GM19328 (cell line): ENCODE results near the gene CMC2.
A peak's percentile ranks its signal among the peaks of the same experiment; 100 is the strongest.

Experiments
- ATAC-seq: cut with Tn5 transposase; IDR thresholded peaks from one replicate; pipeline ENCODE4 v1.9.1; 2021; ENCODE audit warnings: mild to moderate bottlenecking, moderate library complexity; ENCODE audit not compliant: unreplicated experiment

CMC2 gene

DNA sequence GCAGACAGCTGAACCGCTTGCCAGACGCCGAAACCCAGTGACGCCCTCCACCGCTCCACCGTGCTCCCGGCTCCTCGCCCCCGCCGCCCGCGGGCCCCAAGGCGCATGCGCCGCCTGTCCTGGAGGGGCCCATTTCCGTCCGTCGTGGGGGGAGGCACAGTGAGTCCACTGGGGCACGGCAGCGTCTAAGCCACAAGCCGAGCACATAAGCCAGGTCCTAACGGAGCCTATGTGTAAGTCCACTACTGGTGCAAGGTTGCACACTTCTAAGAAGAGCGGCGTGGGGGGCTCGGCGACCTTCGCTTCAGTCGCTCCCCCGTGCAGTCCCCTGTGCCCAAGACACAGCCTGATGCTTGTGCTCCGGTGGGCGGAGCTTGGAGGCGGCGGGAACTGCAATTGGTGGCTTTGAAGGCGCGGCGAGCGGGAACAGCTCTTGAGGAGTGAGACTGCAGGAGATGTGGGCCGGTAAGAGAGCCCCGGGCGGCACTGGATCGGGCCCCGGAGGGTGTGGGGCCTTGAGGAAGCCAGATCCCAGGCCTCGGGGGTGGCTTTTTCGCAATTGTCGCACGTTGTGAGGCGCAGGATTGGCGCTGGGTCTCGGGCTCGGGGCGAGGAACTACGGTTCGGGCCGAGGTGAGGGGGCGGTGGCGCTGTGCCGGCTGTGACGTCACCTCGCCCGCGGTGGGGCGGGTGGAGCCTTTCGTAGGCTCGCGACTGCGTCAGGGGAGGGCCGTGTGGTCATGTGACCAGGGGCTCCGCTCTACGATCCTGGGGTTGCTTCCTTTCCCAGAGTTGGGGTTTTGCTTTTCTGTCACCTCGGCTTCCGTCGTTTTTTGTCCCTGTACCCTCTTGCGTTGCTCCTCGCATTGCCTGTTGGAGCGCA, at the start of gene CMC2, which contains the start of gene CENPN:
TSS of gene CMC2 (minus strand) at position 73 of the 883 bp plus-strand sequence. CDS start 9,491 bp downstream, outside the sequence.
TSS of gene CENPN (plus strand) at position 402 of the 883 bp plus-strand sequence. CDS start 4,726 bp downstream, outside the sequence.
- peak; percentile 79 for ATAC-seq

DNA sequence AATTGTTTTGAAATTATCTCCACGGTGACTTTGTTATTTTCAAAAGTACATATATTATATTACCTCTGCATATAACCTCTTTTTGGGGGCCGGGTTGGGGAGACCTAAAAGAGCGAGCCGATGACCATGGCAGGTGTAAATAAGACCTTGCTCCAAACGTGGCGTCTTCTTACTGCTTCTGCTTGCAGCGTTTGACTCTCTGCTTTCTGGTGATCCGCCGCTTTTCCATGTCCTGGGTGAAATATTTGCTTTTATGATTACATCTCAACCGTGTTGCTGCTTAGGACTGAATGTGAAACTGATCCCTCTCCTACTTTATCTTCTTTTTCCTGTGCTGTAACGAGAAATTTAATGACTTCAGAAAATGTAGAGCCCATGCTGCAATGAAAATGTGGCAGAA, 47.1 kb upstream of the CMC2 start:
- ATAC-seq: no peak

DNA sequence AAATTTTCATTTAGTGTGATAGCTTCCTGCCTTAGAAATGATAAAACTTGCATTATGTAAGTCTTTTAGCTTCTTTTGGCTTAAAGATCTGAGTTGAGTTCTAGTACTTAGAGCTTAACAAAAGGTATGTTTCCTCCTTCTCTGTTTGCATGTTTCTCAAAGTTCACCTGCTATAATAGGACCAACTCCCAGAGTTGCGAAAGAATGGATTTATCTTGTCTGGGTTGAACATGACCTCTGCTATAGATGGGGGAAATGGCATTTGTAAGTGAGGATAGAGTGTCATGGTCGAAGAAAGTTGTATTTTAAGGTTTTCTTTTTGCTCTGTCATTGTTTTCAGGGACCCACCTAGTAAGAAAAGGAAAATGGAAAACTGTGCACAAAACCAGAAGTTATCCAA, 36.1 kb upstream of the CMC2 start:
- ATAC-seq: no peak

DNA sequence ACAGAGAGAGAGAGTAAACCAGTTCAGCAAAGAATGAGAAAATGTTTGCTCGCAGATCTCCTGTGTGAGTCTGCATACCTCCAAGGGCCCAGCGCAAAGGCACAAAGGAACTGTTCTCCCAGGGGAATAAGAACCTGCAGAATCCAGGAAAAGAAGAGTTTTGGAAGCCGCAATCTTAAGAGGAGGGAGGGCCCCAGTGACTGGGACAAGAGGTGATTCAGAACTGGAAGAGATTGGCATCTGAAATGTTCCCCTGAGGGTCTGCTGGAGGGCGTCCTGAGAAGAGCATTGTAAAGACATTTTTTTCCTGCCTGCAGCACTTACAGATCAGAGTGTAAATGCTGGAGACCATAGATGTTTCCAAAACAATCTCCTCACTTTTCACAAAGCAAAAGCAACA, 35.0 kb upstream of the CMC2 start:
- ATAC-seq: no peak

DNA sequence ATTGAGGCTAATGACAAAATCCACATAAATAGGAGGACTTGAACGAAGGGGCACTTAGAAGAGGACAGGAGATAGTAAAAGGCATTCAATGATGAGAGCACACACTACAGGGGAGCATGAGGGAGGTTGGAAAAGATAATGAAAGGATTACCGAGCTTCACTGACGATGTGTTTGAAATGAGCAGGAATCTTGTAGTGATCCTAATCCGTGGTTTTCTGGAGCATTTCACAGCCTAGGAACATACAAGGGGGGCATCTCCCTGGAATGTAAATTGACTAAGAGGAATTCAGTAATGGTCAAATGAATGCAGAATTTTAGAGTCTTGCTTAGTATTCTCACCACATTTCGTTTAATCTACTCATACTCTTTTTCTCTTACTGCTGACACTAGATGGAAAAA, 34.2 kb upstream of the CMC2 start:
- ATAC-seq: no peak

DNA sequence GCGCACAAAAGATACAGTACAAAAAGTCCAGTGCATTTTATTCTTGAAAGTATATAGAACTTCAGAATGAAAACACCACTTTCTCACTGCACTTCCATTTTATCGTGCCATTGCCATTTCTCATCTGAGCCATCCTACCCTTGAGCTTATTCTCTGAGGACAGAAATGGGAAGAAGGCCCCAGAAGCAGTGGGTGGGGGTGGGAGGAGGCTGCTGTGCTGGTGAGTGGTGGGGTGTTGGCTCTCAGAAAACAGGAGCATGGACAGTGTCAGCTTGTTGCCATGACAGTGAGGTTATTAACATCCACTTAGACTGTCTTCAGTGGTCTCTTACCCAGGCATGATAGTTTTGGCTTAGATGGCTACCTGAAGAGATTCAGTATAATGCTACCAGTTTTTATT, 33.4 kb upstream of the CMC2 start:
- ATAC-seq: no peak

DNA sequence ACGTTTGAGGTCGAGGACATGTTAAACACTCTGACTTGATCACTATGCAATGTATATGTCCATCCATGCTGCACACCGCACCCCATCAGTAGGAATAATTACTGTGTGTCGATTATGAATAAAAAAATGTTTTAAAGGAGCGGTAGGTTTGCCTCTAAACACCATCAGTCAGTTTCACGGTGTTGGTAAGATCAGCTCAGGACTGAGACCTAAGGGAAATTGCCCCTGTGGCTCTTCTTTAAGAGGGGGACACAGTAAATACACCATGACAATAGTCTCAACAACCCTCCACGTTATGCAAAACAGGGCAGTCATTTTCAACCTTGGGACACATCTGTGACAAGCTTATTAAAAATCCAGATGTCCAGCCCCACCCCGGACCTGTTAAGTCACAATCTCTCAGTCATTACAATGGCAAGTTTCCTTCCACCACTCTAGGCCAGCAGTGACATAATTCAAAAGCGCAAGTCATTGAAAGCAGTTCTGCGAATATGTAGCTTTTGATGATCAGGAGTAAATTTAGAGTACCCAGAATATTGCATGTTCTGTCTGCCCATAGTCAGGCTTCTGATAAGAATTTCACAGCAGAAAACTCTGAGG, 30.2 kb upstream of the CMC2 start:
- no peak for ATAC-seq

DNA sequence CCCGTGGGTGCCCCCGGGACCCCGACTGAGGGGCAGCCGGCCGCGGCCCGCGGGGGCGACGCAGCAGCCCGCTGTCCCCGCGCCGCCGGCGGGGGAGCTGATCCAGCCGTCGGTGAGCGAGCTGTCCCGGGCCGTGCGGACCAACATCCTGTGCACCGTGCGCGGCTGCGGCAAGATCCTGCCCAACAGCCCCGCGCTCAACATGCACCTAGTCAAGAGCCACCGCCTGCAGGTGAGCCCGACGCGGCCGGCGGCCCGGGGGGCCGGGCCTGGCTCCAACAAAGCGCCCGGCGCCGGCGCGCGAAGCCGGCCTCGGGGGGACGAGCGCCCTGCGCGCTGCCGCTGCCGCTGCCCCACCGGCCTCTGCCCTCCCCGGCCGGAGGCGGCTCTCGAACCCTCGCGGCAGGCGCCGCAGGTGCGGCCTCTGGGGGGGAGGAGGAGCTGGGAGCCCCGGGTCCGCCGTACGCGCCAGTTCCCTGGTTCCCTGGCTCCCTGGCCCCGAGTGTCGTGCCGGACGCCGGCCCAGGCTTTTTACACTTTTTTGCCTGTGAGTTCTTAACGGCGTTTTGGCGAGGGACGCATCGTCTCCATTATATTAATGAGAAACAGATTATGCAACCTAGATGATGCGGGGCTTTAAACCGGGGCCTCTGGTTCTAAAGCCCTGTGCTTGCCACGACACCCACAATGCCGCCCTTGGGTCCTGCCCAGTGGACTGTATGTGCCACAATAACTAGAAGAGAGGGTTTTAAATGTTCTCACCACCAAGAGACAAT, 29.5 kb upstream of the CMC2 start:
- ATAC-seq: peak; percentile 59

DNA sequence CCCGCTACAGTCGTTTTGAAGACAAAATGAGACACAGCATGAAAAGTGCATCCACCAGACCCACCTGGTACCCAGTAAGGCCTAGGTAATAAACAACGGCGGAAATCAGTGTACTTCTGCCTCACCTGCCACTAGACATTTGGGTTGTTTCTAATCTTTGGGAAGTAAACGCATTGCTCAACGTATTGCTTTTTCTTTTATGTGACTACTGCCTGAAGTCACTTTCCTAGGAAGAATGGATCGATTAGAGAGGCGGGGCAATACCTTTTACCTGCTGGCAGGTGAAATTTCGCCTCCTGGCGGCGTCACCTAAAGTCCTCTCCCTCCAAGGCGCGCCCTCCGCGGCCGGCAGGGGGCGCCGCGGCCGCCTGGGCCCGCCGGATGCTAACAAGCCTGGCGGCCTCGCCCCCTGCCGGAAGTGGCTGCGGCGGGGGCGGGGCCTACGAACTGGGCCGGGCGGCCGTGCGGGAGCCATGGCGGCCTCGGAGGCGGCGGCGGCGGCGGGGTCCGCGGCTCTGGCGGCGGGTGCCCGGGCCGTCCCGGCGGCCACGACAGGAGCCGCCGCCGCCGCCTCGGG, 28.8 kb upstream of the CMC2 start, which contains the start of gene ATMIN:
TSS of gene ATMIN (plus strand) at position 445 of the 577 bp plus-strand sequence. CDS start at position 474, 29 bp downstream.
- peak; percentile 87 for ATAC-seq

DNA sequence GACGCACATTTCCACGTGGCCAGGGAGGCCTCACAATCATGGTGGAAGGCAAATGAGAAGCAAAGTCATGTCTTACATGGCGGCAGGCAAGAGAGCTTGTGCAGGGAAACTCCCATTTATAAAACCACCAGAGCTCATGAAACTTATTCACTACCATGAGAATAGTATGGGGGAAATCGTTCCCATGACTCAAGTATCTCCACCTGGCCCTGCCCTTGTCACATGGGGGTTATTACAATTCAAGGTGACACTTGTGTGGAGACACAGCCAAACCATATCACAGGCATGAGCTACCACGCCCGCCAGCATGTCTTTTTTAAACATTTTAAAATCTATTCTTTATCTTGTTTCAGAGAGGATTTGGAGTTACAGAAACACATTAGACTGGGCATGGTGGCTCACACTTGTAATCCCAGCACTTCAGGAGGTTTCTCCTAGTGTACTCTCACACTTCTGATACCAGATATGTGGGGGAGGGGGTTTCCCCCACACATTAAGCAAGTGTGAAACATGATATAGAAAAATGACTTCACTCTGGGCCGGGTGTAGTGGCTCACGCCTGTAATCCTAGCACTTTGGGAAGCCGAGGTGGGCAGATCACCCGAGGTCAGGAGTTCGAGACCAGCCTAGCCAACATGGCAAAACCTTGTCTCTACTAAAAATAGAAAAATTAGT, 23.4 kb upstream of the CMC2 start:
- no peak for ATAC-seq

DNA sequence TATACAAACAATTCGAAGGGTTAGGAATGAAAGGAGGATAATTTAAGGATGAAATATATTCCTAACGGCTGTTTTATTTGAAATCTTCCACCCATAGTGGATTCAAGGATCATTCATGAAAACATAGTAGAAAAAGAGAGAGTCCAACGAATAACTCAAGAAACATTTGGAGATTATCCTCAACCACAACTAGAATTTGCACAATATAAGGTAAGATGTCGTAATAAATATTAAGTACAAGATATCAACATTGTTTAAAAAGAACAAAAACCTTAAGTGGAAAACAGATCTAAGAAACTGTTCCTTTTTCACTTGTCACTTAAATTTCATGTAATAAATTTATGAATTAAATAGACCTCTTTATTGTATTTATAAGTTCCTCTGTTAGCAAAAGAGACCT, 19.7 kb upstream of the CMC2 start:
- ATAC-seq: no peak

DNA sequence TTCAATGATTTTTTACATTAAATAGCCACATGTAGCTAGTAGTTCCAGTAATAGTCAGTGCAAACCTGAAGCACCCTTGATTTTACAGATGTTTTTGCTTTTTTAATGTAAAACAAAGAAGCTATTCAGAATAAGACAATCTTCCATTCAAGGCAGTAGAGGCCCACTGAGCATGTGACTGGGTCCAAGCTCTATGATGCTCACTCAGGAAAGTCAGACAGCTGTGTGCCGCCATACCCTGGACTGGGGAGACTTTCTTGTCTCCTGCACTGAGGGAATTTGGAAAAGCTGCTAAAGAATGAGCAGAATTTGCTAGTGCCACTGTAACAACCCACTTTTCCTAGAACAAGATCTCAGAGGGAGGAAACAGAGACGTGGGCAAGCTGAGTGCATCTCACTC, 11.8 kb upstream of the CMC2 start:
- ATAC-seq: no peak

DNA sequence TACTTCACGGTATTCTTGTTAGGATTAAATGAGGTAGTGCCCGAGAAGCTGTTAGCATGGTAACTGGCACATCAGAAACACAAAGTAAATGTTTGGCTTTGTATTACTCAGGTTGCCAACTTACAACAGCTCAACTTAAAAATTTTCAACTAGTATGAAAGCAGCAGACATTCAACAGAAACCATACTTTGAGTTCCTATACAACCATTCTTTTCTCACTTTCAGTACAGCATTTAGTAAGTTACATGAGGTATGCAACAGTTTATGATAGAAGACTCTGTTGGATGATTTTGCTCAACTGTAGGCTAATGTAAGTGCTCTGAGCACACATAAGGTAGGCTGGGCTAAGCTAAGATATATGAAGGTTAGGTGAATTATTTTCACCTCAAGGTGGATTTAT, 8.0 kb upstream of the CMC2 start:
- no peak for ATAC-seq

DNA sequence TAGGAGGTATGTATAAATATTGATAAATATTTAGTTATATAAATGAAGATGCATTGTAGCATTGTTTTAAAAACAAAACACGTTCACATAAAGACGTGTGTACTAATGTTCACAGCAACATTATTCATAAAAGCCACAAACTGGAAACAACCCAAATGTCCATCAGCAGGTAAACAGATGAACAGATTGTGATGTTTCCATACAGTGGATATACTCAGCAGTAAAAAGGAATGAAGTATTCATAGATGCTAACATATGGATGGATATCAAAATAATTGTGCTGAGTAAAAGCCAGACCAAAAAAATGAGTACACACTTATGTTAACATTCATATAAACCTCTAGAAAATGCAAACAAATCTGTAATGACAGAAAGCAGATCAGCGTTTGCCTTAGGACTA, 6.3 kb upstream of the CMC2 start:
- no peak for ATAC-seq

DNA sequence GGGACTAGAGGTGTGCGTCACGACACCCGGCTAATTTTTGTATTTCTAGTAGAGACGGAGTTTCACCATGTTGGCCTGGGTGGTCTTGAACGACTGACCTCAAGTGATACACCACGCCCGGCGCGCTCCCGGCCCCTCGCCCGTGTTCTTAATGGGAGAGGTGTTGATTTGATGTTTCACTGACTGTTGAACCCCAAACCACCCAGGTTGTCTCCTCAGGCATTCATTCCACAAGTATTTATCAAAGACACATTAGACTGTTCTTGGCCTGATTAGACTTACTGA, 1.8 kb upstream of the CMC2 start:
- no peak for ATAC-seq

DNA sequence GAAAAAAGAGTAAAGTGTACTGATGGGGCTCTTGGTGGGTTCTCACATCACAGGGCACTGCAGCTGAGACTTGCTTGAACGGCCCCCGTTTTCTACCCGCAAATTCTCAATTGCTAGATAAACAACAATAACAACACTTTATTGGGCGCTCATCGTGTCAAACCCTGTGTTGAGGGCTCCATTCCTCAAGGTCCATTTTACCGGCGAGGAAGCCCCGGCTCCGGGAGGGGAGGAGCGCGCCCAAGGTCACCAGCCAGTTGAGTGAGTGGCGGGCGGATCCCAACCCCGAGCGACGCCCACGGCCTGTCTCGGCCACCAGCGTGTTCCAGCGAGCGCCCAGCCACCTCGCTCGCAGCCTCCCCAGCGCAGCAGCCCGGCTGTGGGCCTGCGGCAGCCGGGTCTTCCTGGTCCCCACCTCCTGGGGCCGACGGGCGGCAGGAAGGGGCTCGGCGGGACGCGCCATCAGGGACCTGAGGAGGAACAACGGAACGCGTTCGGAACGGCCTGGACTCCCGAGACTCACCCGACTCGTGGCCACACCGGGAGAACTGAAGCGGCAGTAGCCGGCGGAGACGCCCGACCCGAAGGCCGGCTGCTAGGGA, 373 bp downstream of the CMC2 start:
- ATAC-seq: peak; percentile 19

DNA sequence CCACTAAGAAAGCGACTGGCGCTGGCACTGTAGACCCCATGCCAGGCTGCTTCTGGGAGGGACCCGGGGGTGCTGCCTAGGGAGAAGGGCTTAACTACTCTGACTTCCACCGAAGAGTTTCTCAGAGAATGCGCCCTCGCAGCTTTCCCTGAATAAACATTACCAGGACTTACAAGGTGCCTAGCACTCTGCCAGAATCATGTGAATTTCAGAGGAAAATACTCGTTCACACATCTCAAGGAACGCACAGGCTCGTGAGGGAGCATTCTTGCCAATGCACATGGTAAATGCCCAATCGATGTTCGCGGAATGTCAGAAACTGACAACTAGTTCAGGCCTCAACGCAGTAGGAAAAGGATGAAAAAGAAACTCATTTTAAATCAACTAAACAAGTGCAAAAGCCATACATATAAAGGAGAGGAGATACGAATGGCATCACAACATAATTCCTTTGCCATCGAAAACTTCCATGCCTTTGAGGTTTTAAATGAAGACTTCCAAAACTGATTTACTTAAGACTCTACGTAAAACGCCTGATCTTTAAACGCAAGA, 999 bp downstream of the CMC2 start:
- ATAC-seq: no peak

DNA sequence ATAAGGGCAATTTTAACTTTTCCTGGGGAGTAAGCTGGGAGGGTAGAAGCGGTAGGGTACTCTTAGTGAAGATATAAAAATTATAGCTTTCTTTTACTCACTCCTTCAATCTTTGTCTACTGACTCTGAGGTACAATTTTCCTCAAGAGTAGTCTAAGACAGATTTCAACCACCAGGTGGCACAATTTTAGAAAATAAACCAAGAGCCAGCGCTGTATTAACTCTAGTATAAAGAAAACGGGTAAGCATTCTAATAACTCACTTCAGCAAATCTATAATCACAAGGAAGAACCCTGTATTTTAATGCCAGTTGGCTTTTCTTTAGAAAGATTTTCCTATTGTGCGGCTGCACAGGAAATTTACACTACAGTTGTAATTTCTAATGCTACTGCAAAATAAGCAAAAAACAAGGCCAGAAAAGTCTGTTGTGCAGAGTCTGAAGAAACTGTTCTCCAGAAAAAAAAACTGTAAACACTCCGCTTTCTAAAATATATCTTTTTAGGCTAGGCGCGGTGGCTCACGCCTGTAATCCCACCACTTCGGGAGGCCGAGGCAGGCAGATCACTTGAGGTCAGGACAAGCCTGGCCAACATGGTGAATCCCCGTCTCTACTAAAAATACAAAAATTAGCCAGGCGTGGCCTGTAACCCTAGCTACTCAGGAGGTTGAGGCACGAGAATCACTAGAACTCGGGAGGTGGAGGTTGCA, 1.9 kb downstream of the CMC2 start:
- no peak for ATAC-seq
